DOHH2 (cell line): Measurements from ENCODE around the gene PROB1.
A peak's percentile ranks its signal among the peaks of the same experiment; 100 is the strongest.

Source experiments
- H3F3A ChIP-seq: fragments of 200-600 bp; sonication (generic), shearing (Covaris generic); 2 replicates; pipeline ENCODE4 v1.6.0; 2016; ENCODE audit warnings: antibody characterized with exemption, mild to moderate bottlenecking; ENCODE audit not compliant: control insufficient read depth, insufficient read depth
- H3K27ac ChIP-seq: fragments of 200-600 bp; sonication (generic); 2 replicates; pipeline ENCODE4 v1.5.1; 2014; ENCODE audit warnings: low read depth, mild to moderate bottlenecking, low read length, moderate library complexity
- H3K27me3 ChIP-seq: fragments of 200-600 bp; sonication (generic); 2 replicates; pipeline ENCODE4 v1.6.1; 2014; ENCODE audit warnings: mild to moderate bottlenecking, low read length, mixed read lengths; ENCODE audit not compliant: control insufficient read depth
- H3K36me3 ChIP-seq: fragments of 200-600 bp; sonication (generic); 2 replicates; pipeline ENCODE4 v1.6.1; 2014; ENCODE audit warnings: mild to moderate bottlenecking, low read length, moderate library complexity, mixed read lengths; ENCODE audit not compliant: control insufficient read depth
- H3K4me1 ChIP-seq: fragments of 200-600 bp; sonication (generic); 2 replicates; pipeline ENCODE4 v1.6.1; 2014; ENCODE audit warnings: mild to moderate bottlenecking, low read length, mixed read lengths; ENCODE audit not compliant: control insufficient read depth
- H3K4me2 ChIP-seq: fragments of 200-600 bp; sonication (generic); 2 replicates; pipeline ENCODE4 v1.6.0; 2014; ENCODE audit warnings: mild to moderate bottlenecking, low read length, moderate library complexity
- H3K4me3 ChIP-seq: fragments of 200-600 bp; sonication (generic); 2 replicates; pipeline ENCODE4 v1.5.1; 2014; ENCODE audit warnings: mild to moderate bottlenecking, low read length, mixed read lengths
- H3K79me2 ChIP-seq: fragments of 200-600 bp; sonication (generic); 2 replicates; pipeline ENCODE4 v1.6.1; 2014; ENCODE audit warnings: mild to moderate bottlenecking, low read length, mixed read lengths; ENCODE audit not compliant: control insufficient read depth
- H3K9me2 ChIP-seq: fragments of 200-600 bp; sonication (generic); replicated peaks from 2 replicates; pipeline ENCODE4 v1.6.1; 2014; ENCODE audit warnings: mild to moderate bottlenecking, low read length, mixed read lengths; ENCODE audit not compliant: control insufficient read depth
- H3K9me3 ChIP-seq: fragments of 200-600 bp; sonication (generic); 2 replicates; pipeline ENCODE4 v1.6.1; 2014; ENCODE audit warnings: antibody characterized with exemption, low read length, mixed read lengths; ENCODE audit not compliant: control insufficient read depth, insufficient read depth
- H4K20me1 ChIP-seq: fragments of 200-600 bp; sonication (generic); 2 replicates; pipeline ENCODE4 v1.6.0; 2014; ENCODE audit warnings: low read depth, mild to moderate bottlenecking, antibody characterized with exemption, low read length, moderate library complexity; ENCODE audit not compliant: control insufficient read depth, insufficient read depth
- CTCF ChIP-seq: fragments of 200-600 bp; sonication (generic); IDR thresholded peaks from one replicate; pipeline ENCODE4 v1.5.1; 2014; ENCODE audit warnings: antibody characterized with exemption, mild to moderate bottlenecking, low read depth, low read length; ENCODE audit not compliant: poor library complexity, severe bottlenecking
- EZH2phosphoT487 ChIP-seq: fragments of 200-600 bp; sonication (generic); IDR thresholded peaks from 2 replicates; pipeline ENCODE4 v1.6.1; 2017; ENCODE audit warnings: borderline replicate concordance, mild to moderate bottlenecking, antibody characterized with exemption, low read length, moderate library complexity, mixed read lengths

The PROB1 gene

GRCh38 chr5:139381837-139382761 is 12.8 kb downstream of the PROB1 start:
- H3K4me1 ChIP-seq: peaks cover 53% of the 10 kb centered on the region
- TF ChIP-seq EZH2phosphoT487 (no peak), CTCF (no peak)
- no peaks in the 10 kb centered on the region for H3K27me3 ChIP-seq
- H3K36me3 ChIP-seq: peaks cover 24% of the 10 kb centered on the region
- H3K4me3 ChIP-seq: no peak overlapping the region
- no peaks in the 10 kb centered on the region for H3K9me2 ChIP-seq
- peaks cover 11% of the 10 kb centered on the region for H3K79me2 ChIP-seq
- peak overlapping the region; percentile 29 for H3K4me2 ChIP-seq
- H3K27ac ChIP-seq: peak overlapping the region; percentile 17; the same call in 1 of the 2 replicates
- H4K20me1 ChIP-seq: no peaks in the 10 kb centered on the region; the same call in 1 of the 2 replicates
- H3K9me3 ChIP-seq: no peaks in the 10 kb centered on the region
- peaks cover 42% of the 10 kb centered on the region for H3F3A ChIP-seq

GRCh38 chr5:139379626-139380449 is 15.1 kb downstream of the PROB1 start:
- Histone ChIP-seq H3K4me3 (no peak overlapping the region), H3K27ac (no peak overlapping the region), H3K27me3 (no peaks in the 10 kb centered on the region), H3K4me1 (peaks cover 30% of the 10 kb centered on the region), H3F3A (peaks cover 20% of the 10 kb centered on the region), H3K9me2 (no peaks in the 10 kb centered on the region), H3K79me2 (no peaks in the 10 kb centered on the region), H3K4me2 (no peak overlapping the region), H3K9me3 (no peaks in the 10 kb centered on the region), H3K36me3 (peaks cover 3% of the 10 kb centered on the region; the same call in 1 of the 2 replicates), H4K20me1 (no peaks in the 10 kb centered on the region)
- no peak for TF ChIP-seq CTCF
- no peak for TF ChIP-seq EZH2phosphoT487

- H3K36me3 ChIP-seq: no peaks in the 10 kb centered on the region
- H3K79me2 ChIP-seq: no peaks in the 10 kb centered on the region
- peaks cover 11% of the 10 kb centered on the region for H3F3A ChIP-seq
- H3K9me2 ChIP-seq: no peaks in the 10 kb centered on the region
- H3K4me2 ChIP-seq: no peak overlapping the region
- no peaks in the 10 kb centered on the region for H3K27me3 ChIP-seq
- H3K9me3 ChIP-seq: no peaks in the 10 kb centered on the region
- no peak overlapping the region for H3K4me3 ChIP-seq
- TF ChIP-seq CTCF (no peak), EZH2phosphoT487 (no peak)
- no peaks in the 10 kb centered on the region for H4K20me1 ChIP-seq
- H3K27ac ChIP-seq: no peak overlapping the region
- peaks cover 21% of the 10 kb centered on the region for H3K4me1 ChIP-seq
These were observed 16.0 kb downstream of the PROB1 start for GRCh38 chr5:139378941-139379361.
